PC-9 (cell line): ENCODE data around the gene SRSF4.

Source experiments
- EZH2 ChIP-seq: fragments of 200-600 bp; sonication (generic); IDR thresholded peaks from 2 replicates; pipeline ENCODE4 v1.8.0; 2017; ENCODE audit warnings: antibody characterized with exemption, low read depth
- TF ChIP-seq, protein P1 (sequence below): fragments of 200-600 bp; sonication (generic); conservative IDR thresholded peaks from 2 replicates; pipeline ENCODE4 v1.6.1; 2017; ENCODE audit warnings: mixed run types, antibody characterized with exemption, mild to moderate bottlenecking, moderate library complexity

DNA sequence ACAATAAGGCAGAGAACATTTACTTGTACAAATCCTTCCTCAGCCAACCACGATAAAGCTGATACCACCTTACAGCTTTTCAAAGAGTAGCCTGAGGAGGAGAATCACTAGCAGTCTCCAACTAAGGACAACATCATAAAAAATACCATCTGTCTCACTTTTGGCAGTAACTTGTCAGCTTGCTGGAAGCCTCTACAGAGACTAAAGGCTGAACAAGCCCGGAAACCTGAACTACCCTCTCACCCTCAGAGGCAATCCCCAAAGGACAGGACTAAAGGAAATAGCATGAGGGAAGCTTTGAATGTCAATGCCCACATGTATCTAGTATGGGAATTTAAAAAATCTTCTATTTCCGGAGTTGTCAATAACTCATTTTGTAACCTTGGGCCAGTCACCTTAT is 10.6 kb downstream of the SRSF4 start:
- TF ChIP-seq, protein P1, sequence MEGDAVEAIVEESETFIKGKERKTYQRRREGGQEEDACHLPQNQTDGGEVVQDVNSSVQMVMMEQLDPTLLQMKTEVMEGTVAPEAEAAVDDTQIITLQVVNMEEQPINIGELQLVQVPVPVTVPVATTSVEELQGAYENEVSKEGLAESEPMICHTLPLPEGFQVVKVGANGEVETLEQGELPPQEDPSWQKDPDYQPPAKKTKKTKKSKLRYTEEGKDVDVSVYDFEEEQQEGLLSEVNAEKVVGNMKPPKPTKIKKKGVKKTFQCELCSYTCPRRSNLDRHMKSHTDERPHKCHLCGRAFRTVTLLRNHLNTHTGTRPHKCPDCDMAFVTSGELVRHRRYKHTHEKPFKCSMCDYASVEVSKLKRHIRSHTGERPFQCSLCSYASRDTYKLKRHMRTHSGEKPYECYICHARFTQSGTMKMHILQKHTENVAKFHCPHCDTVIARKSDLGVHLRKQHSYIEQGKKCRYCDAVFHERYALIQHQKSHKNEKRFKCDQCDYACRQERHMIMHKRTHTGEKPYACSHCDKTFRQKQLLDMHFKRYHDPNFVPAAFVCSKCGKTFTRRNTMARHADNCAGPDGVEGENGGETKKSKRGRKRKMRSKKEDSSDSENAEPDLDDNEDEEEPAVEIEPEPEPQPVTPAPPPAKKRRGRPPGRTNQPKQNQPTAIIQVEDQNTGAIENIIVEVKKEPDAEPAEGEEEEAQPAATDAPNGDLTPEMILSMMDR, result no peak
- TF ChIP-seq EZH2, result no peak
